Measurements from ENCODE around the gene PARP8.

PARP8 gene

GRCh38 chr5:50717651-50718050 is 51.2 kb downstream of the PARP8 start:
- Histone ChIP-seq H3K4me1 (ENCODE audit: insufficient read depth, poor library complexity, severe bottlenecking) (no peaks in the 10 kb centered on the region), H3K27ac (ENCODE audit: poor library complexity, severe bottlenecking) (no peak overlapping the region), H3K4me3 (ENCODE audit: severe bottlenecking) (no peak overlapping the region), H3K9me3 (ENCODE audit: severe bottlenecking) (no peaks in the 10 kb centered on the region), H3K27me3 (ENCODE audit: insufficient read depth, poor library complexity, severe bottlenecking) (no peaks in the 10 kb centered on the region), H3K36me3 (ENCODE audit: low read depth) (no peaks in the 10 kb centered on the region)
- ATAC-seq (ENCODE audit: low read depth) (no peak), DNase-seq (ENCODE audit: low spot score) (no peak)
- no peak for TF ChIP-seq CTCF (IDR thresholded peaks at IDR 0.05; ENCODE audit: poor library complexity, severe bottlenecking)

- TF ChIP-seq CTCF (IDR thresholded peaks at IDR 0.05; ENCODE audit: poor library complexity, severe bottlenecking) = no peak
- no peak overlapping the region for H3K4me3 ChIP-seq (ENCODE audit: severe bottlenecking)
- H3K27ac ChIP-seq (ENCODE audit: poor library complexity, severe bottlenecking) = no peak overlapping the region
- H3K27me3 ChIP-seq (ENCODE audit: insufficient read depth, poor library complexity, severe bottlenecking) = no peaks in the 10 kb centered on the region
- H3K9me3 ChIP-seq (ENCODE audit: severe bottlenecking) = no peaks in the 10 kb centered on the region
- no peak for DNase-seq (ENCODE audit: low spot score)
- no peaks in the 10 kb centered on the region for H3K36me3 ChIP-seq (ENCODE audit: low read depth)
- ATAC-seq (ENCODE audit: low read depth) = no peak
- no peaks in the 10 kb centered on the region for H3K4me1 ChIP-seq (ENCODE audit: insufficient read depth, poor library complexity, severe bottlenecking)
Observed at GRCh38 chr5:50720061-50720710, 53.7 kb downstream of the PARP8 start.

GRCh38 chr5:50722223-50722622 is 55.8 kb downstream of the PARP8 start:
- Histone ChIP-seq H3K4me1 (ENCODE audit: insufficient read depth, poor library complexity, severe bottlenecking) (peaks cover 8% of the 10 kb centered on the region), H3K27ac (ENCODE audit: poor library complexity, severe bottlenecking) (no peak overlapping the region), H3K27me3 (ENCODE audit: insufficient read depth, poor library complexity, severe bottlenecking) (no peaks in the 10 kb centered on the region), H3K9me3 (ENCODE audit: severe bottlenecking) (no peaks in the 10 kb centered on the region), H3K36me3 (ENCODE audit: low read depth) (no peaks in the 10 kb centered on the region), H3K4me3 (ENCODE audit: severe bottlenecking) (no peak overlapping the region)
- DNase-seq (ENCODE audit: low spot score) (no peak), ATAC-seq (ENCODE audit: low read depth) (no peak)
- TF ChIP-seq CTCF (IDR thresholded peaks at IDR 0.05; ENCODE audit: poor library complexity, severe bottlenecking) = no peak

GRCh38 chr5:50724262-50724661 is 57.8 kb downstream of the PARP8 start:
- H3K27ac ChIP-seq (ENCODE audit: poor library complexity, severe bottlenecking) = no peak overlapping the region

More at GRCh38 chr5:50724262-50724661, 57.8 kb downstream of the PARP8 start:
- no peak for DNase-seq (ENCODE audit: low spot score)
- H3K4me3 ChIP-seq (ENCODE audit: severe bottlenecking) = no peak overlapping the region
- peaks cover 8% of the 10 kb centered on the region for H3K4me1 ChIP-seq (ENCODE audit: insufficient read depth, poor library complexity, severe bottlenecking)
- H3K36me3 ChIP-seq (ENCODE audit: low read depth) = no peaks in the 10 kb centered on the region
- ATAC-seq (ENCODE audit: low read depth) = no peak
- no peaks in the 10 kb centered on the region for H3K9me3 ChIP-seq (ENCODE audit: severe bottlenecking)
- no peak for TF ChIP-seq CTCF (IDR thresholded peaks at IDR 0.05; ENCODE audit: poor library complexity, severe bottlenecking)
- no peaks in the 10 kb centered on the region for H3K27me3 ChIP-seq (ENCODE audit: insufficient read depth, poor library complexity, severe bottlenecking)
